Loucy (cell line): ENCODE data around the gene BABAM2.

Source experiments
- H2AFZ ChIP-seq: fragments of 200-600 bp; sonication (generic); 2 replicates; pipeline ENCODE4 v1.6.0; 2016; ENCODE audit warnings: antibody characterized with exemption, mild to moderate bottlenecking, low read length, moderate library complexity
- H3F3A ChIP-seq: fragments of 200-600 bp; 2 replicates; pipeline ENCODE4 v1.6.0; 2016; ENCODE audit warnings: antibody characterized with exemption, low read depth, mild to moderate bottlenecking
- H3K27me3 ChIP-seq: fragments of 200-600 bp; sonication (generic); 2 replicates; pipeline ENCODE4 v1.6.1; 2014; ENCODE audit warnings: low read length, mild to moderate bottlenecking; ENCODE audit not compliant: insufficient read depth, poor library complexity, severe bottlenecking
- H3K36me3 ChIP-seq: fragments of 200-600 bp; sonication (generic); 2 replicates; pipeline ENCODE4 v1.6.1; 2016; ENCODE audit warnings: low read length; ENCODE audit not compliant: insufficient read depth
- H3K4me1 ChIP-seq: fragments of 200-600 bp; sonication (generic); 2 replicates; pipeline ENCODE4 v1.5.1; 2014; ENCODE audit warnings: low read length, mild to moderate bottlenecking; ENCODE audit not compliant: insufficient read depth, poor library complexity, severe bottlenecking
- H3K4me2 ChIP-seq: fragments of 200-600 bp; sonication (generic); 2 replicates; pipeline ENCODE4 v1.6.0; 2014; ENCODE audit warnings: antibody characterized with exemption, low read length, low read depth, mild to moderate bottlenecking; ENCODE audit not compliant: poor library complexity, severe bottlenecking
- H3K4me3 ChIP-seq: fragments of 200-600 bp; sonication (generic); 2 replicates; pipeline ENCODE4 v1.5.1; 2014; ENCODE audit warnings: low read length, mild to moderate bottlenecking, mixed read lengths; ENCODE audit not compliant: poor library complexity, severe bottlenecking
- H3K79me2 ChIP-seq: fragments of 200-600 bp; sonication (generic); 2 replicates; pipeline ENCODE4 v1.6.1; 2014; ENCODE audit warnings: low read length; ENCODE audit not compliant: insufficient read depth
- H3K9ac ChIP-seq: fragments of 200-600 bp; sonication (generic); 2 replicates; pipeline ENCODE4 v1.6.0; 2014; ENCODE audit warnings: mild to moderate bottlenecking, low read depth, low read length, moderate library complexity; ENCODE audit not compliant: poor library complexity, severe bottlenecking
- H3K9me2 ChIP-seq: fragments of 200-600 bp; sonication (generic); replicated peaks from 2 replicates; pipeline ENCODE4 v1.6.1; 2016; ENCODE audit warnings: low read depth, low read length, mixed read lengths
- H3K9me3 ChIP-seq: fragments of 200-600 bp; sonication (generic); 2 replicates; pipeline ENCODE4 v1.6.1; 2014; ENCODE audit warnings: mild to moderate bottlenecking, antibody characterized with exemption, low read length, low read depth; ENCODE audit not compliant: insufficient read depth
- H4K20me1 ChIP-seq: fragments of 200-600 bp; sonication (generic); 2 replicates; pipeline ENCODE4 v1.6.0; 2014; ENCODE audit warnings: antibody characterized with exemption, low read length, mild to moderate bottlenecking; ENCODE audit not compliant: insufficient read depth, poor library complexity, severe bottlenecking
- EZH2phosphoT487 ChIP-seq: fragments of 200-600 bp; IDR thresholded peaks from 2 replicates; pipeline ENCODE4 v1.6.1; 2018; ENCODE audit warnings: antibody characterized with exemption, mild to moderate bottlenecking, moderate library complexity, borderline replicate concordance
- TF ChIP-seq, protein P1 (sequence below): fragments of 200-600 bp; sonication (generic); conservative IDR thresholded peaks from 2 replicates; pipeline ENCODE4 v1.5.1; 2014; ENCODE audit warnings: mild to moderate bottlenecking, antibody characterized with exemption, low read length

The BABAM2 gene

DNA sequence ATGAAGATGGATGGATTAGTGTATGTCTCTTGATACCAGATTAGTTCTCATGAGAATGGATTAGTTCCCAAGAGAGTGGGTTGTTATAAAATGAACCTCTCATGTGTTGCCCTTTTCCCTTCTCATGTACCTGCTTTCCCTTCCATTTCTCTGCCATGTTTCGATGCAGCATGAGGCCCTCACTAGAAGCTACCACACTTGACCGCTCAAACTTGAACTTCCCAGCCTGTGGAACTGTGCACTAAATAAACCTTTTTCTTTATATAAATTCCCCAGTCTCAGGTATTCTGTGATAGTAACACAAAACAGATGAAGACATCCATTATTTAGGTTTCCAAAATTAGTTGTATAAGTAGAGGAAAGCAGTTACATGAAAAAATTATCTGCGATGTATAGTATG lies 73.5 kb downstream of the BABAM2 start:
- Histone ChIP-seq H3K4me2 (no peak overlapping the region), H3K9ac (no peak overlapping the region), H3K4me1 (peaks cover 46% of the 10 kb centered on the region), H3F3A (0 out of 2 replicates have a peak, but pooled peaks cover 8% of the 10 kb centered on the region), H3K36me3 (no peaks in the 10 kb centered on the region), H2AFZ (no peak overlapping the region), H3K9me3 (peaks cover under 1% of the 10 kb centered on the region; the same call in 1 of the 2 replicates), H3K4me3 (no peak overlapping the region), H4K20me1 (no peaks in the 10 kb centered on the region), H3K9me2 (no peaks in the 10 kb centered on the region), H3K79me2 (peaks cover 11% of the 10 kb centered on the region), H3K27me3 (no peaks in the 10 kb centered on the region)
- TF ChIP-seq, protein P1, sequence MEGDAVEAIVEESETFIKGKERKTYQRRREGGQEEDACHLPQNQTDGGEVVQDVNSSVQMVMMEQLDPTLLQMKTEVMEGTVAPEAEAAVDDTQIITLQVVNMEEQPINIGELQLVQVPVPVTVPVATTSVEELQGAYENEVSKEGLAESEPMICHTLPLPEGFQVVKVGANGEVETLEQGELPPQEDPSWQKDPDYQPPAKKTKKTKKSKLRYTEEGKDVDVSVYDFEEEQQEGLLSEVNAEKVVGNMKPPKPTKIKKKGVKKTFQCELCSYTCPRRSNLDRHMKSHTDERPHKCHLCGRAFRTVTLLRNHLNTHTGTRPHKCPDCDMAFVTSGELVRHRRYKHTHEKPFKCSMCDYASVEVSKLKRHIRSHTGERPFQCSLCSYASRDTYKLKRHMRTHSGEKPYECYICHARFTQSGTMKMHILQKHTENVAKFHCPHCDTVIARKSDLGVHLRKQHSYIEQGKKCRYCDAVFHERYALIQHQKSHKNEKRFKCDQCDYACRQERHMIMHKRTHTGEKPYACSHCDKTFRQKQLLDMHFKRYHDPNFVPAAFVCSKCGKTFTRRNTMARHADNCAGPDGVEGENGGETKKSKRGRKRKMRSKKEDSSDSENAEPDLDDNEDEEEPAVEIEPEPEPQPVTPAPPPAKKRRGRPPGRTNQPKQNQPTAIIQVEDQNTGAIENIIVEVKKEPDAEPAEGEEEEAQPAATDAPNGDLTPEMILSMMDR: no peak
- TF ChIP-seq EZH2phosphoT487: no peak

GRCh38 chr2:27965841-27966240 lies 75.3 kb downstream of the BABAM2 start:
- H3K9me2 ChIP-seq: no peaks in the 10 kb centered on the region
- no peaks in the 10 kb centered on the region for H3K27me3 ChIP-seq
- H3K9me3 ChIP-seq: peaks cover 8% of the 10 kb centered on the region; the same call in 1 of the 2 replicates
- no peak overlapping the region for H3K4me3 ChIP-seq
- peaks cover 28% of the 10 kb centered on the region for H3K4me1 ChIP-seq
- H3F3A ChIP-seq: no peaks in the 10 kb centered on the region
- no peak for TF ChIP-seq EZH2phosphoT487
- TF ChIP-seq, protein P1: no peak
- H3K4me2 ChIP-seq: peak overlapping the region; percentile 10
- no peaks in the 10 kb centered on the region for H3K36me3 ChIP-seq
- H3K79me2 ChIP-seq: no peaks in the 10 kb centered on the region
- H2AFZ ChIP-seq: no peak overlapping the region
- H3K9ac ChIP-seq: no peak overlapping the region
- no peaks in the 10 kb centered on the region for H4K20me1 ChIP-seq

DNA sequence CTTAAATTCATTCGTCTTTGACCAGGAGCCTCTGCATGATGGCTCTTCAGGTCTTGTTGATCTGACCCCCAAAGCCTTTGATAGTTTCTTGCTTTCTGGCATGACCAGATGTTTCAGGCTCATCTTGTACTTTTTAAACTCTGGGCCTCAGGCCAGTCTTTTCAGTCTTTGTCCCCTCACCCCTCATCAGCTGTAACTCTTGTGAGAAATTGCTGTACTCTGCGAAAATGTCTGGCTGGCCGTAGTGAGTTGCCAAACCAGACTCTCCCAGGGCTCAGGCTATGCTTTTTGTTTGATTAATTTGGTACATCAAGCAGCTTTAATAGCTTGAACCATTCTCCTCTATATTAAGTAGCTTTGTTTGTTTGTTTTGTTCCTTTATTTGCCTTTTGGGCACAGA lies 75.9 kb downstream of the BABAM2 start:
- Histone ChIP-seq H2AFZ (no peak overlapping the region), H3K9ac (no peak overlapping the region), H3F3A (no peaks in the 10 kb centered on the region), H3K4me3 (no peak overlapping the region), H3K9me3 (peaks cover 8% of the 10 kb centered on the region; the same call in 1 of the 2 replicates), H3K9me2 (no peaks in the 10 kb centered on the region), H3K27me3 (no peaks in the 10 kb centered on the region), H3K4me2 (no peak overlapping the region), H4K20me1 (no peaks in the 10 kb centered on the region), H3K79me2 (no peaks in the 10 kb centered on the region), H3K36me3 (no peaks in the 10 kb centered on the region), H3K4me1 (peaks cover 23% of the 10 kb centered on the region)
- TF ChIP-seq, protein P1: no peak
- no peak for TF ChIP-seq EZH2phosphoT487
